Frontal cortex (tissue), 4 donors: ENCODE results near the gene RAD54L. TPM values are rescaled to one million over a fixed set of nuclear protein-coding genes. Genes with fewer than 3 reads are reported as not detected.
"Not testable (repeated sequence)": the region's sequence is repeated elsewhere in the genome, so short reads cannot be mapped to it uniquely, and the experiment has no call there.

Source experiments
- DNase-seq, 2 donors: peaks; one replicate each; pipeline ENCODE4 v3.0.0; 2012; ENCODE audit warnings: low spot score in 2 of 2
- FAIRE-seq: peaks from 2 replicates; lab custom pipeline; 2012; peaks lifted over from hg19 to GRCh38; lab: Jason Lieb, UNC
- total RNA-seq: library from RNA; depleted of rRNA; stranded (reverse); fragments of >200 nt; gene quantifications from one replicate; pipeline ENCODE4 v1.2.3, GENCODE V29; 2014
- donor health status: control.
- donor health status: control.
- donor health status: control.

RAD54L gene
- total RNA-seq, 1 donor from 2014 or later, result 0.82 TPM

DNA sequence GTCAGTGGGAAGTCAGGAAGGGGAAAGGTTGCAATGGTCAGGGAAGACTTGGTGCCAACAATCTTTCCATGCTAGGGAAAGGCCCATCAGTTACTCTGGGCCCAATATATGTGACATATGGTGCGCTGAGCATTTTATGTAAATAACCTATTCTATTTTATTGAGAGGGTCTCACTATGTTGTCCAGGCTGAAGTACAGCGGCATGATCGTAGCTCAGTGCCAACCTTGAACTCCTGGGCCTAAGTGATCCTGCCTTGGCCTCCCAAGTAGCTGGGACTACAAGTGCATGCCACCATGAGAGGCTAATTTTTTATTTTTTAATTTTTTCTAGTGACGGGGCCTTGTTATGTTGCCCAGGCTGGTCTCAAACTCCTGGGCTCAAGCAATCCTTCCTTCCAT lies 62.8 kb downstream of the RAD54L start:
- DNase-seq (no peak), FAIRE-seq (no peak)

DNA sequence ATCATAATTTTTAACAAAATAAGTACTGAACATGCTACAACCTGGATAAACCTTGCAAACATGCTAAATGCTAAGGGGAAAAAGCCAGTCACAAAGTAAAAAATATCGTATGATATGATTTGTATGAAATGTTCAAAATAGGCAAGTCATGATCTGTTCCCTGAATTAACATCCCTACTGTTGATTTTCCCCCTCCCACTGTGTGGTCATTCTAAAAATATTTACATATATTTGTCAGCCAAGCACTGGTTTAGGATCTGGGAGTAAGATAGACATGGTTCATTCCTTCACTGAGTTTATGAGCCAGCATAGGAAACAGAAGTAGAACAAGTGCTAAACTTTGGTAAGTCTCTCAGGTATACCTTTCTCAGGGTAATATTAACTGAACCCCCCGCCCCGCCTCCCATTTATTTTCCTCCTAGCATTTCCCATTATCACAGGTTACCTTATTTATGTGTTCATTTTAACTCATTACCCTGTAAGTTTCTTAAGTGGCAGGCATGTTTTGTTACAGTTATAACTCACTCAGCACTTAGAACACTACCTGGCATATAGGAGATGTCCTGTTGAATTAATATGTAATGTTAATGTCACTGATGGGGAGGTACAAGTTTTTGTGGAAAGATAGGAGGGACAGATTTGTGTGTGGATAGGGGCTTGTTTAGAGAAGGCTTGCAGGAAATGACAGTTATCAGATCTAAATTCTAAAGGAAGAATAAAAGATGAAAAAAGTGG lies 68.3 kb downstream of the RAD54L start:
- DNase-seq (no peak), FAIRE-seq (no peak)

DNA sequence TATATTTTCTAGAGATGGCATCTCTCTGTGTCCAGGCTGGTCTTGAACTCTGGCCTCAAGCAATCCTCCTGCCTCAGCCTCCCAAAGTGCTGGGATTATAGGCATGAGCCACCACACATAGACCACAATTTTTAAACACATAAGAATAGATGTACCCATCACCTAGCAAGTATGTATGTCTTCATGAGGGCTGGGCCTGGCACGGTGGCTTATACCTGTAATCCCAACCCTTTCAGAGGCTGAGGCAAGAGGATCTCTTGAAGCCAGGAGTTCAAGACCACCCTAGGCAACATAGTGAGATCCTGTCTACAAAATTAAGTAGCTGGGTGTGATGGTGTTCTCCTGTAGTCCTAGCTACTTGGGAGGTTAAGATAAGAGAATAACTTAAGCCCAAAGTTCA lies 69.8 kb downstream of the RAD54L start:
- no peak for DNase-seq
- FAIRE-seq, result no peak

DNA sequence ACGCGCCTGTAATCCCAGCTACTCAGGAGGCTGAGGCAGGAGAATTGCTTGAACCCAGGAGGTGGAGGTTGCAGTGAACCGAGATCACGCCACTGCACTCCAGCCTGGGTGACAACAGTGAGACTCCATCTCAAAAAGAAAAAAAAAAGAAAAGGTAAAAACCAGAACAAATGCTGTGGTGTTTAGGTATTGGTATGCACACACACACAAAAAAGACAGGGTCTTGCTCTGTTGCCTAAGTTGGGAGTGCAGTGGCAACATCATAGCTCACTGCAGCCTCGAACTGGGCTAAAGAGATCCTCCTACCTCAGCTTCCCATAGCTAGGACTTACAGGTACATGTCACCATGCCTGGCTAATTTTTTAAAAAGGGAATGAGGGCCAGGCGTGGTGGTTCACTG lies 71.7 kb downstream of the RAD54L start:
- DNase-seq, FAIRE-seq: not testable (repeated sequence)

DNA sequence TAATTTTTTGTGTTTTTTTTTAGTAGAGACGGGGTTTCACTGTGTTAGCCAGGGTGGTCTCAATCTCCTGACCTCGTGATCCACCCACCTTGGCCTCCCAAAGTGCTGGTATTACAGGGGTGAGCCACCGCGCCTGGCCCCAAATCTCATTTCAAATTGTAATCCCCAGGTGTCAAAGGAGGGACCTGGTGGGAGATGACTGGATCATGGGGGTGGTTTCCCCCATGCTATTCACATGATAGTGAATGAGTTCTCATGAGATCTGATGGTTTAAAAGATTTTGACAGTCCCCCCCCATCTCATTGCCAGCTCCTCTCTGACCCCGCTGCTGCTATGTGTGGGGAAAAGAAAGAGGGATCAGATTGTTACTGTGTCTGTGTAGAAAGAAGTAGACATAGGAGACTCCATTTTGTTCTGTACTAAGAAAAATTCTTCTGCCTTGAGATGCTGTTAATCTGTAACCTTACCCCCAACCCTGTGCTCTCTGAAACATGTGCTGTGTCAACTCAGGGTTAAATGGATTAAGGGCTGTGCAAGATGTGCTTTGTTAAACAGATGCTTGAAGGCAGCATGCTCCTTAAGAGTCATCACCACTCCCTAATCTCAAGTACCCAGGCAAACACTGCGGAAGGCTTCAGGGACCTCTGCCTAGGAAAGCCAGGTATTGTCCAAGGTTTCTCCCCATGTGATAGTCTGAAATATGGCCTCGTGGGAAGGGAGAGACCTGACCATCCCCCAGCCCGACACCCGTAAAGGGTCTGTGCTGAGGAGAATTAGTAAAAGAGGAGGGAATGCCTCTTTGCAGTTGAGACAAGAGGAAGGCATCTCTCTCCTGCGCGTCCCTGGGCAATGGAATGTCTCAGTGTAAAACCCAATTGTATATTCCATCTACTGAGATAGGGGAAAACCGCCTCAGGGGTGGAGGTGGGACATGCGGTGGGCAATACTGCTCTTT lies 72.7 kb downstream of the RAD54L start:
- not testable (repeated sequence) for FAIRE-seq, DNase-seq

DNA sequence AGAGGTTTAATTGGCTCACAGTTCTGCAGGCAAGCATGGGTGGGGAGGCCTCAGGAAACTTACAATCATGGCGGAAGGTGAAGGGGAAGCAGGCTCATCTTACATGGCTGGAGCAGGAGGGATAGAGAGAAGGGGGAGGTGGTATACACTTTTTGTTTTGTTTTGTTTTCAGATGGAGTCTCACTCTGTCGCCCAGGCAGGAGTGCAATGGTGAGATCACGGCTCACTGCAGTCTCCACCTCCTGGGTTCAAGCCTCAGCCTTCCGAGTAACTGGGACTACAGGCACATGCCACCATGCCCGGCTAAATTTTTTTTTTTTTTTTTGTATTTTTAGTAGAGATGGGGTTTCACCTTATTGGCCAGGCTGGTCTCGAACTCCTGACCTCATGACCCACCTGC lies 74.6 kb downstream of the RAD54L start:
- DNase-seq, FAIRE-seq: not testable (repeated sequence)

DNA sequence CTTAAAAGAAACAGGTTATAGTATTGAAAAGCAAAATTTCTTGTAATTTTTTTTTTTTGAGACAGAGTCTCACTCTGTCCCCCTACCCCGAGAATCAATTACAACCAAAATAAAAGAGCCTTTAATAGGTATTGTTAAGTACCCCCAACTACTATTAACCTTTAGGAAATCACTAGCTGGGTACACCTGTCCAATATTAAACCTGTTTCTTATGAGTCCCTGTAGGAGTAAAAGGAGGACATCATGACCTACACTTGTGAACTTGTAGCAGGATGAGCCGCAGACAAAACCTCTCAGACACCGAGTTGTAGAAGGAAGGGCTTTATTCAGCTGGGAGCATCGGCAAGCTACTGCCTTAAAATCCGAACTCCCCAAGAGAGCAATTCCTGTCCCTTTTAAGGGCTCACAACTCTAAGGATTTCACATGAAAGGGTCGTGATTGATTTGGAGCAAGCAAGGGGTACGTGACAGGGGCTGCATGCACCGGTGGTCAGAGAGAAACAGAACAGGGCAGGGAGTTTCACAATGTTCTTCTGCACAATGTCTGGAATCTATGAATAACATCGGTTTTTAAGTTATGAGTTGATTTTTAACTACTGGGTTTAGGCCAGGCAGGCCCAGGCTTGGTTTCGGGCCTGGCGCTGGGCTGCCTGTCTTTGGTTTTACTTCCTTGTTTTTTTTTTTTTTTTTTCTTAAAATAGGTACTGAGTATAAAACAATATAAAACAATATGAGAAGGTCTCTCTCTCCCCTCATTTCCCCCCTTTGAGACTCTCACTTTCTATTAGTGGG lies 77.9 kb downstream of the RAD54L start:
- not testable (repeated sequence) for FAIRE-seq, DNase-seq

Other genes starting within 250 kb of the RAD54L start
- 33.4 TPM for gene PIK3R3, start 115.1 kb upstream of the RAD54L start, total RNA-seq
- gene TSPAN1, start 72.7 kb upstream of the RAD54L start, total RNA-seq, result 0.82 TPM
- gene P3R3URF, start 71.3 kb upstream of the RAD54L start, total RNA-seq, result not detected
- 40.4 TPM for gene POMGNT1, start 49.3 kb upstream of the RAD54L start, total RNA-seq
- gene LURAP1, start 44.4 kb upstream of the RAD54L start, total RNA-seq, result 2.4 TPM
- 51.0 TPM for gene LRRC41, start 55.9 kb downstream of the RAD54L start, total RNA-seq
- gene UQCRH, start 55.9 kb downstream of the RAD54L start, total RNA-seq, result 326 TPM
- gene NSUN4, start 93.0 kb downstream of the RAD54L start, total RNA-seq, result 7.7 TPM
- gene FAAH, start 146.6 kb downstream of the RAD54L start, total RNA-seq, result 19.6 TPM
- not detected for gene DMBX1, start 242.1 kb downstream of the RAD54L start, total RNA-seq